Neural progenitor cell (in vitro differentiated cells): ENCODE results near the gene CCDC102B.

Source experiments
- CTCF ChIP-seq: fragments of 200-600 bp; sonication (generic); IDR thresholded peaks from 2 replicates; pipeline ENCODE4 v1.5.1; 2017; ENCODE audit warnings: antibody characterized with exemption, mild to moderate bottlenecking
- EZH2 ChIP-seq: fragments of 200-600 bp; sonication (generic); IDR thresholded peaks from 2 replicates; pipeline ENCODE4 v1.6.1; 2017; ENCODE audit warnings: antibody characterized with exemption, mild to moderate bottlenecking, moderate library complexity

GRCh38 chr18:68893354-68893753, 95.5 kb downstream of the CCDC102B start:
- TF ChIP-seq CTCF (no peak), EZH2 (no peak)
